Amygdala (tissue), 56 donors: ENCODE data around the gene POLR2I.
"Not testable (repeated sequence)": the region's sequence is repeated elsewhere in the genome, so short reads cannot be mapped to it uniquely, and the experiment has no call there.

Source experiments
- DNase-seq, 56 donors: peaks; one replicate each; lab custom pipeline; 2025; lab: John Stamatoyannopoulos, UW

POLR2I gene

GRCh38 chr19:36072081-36072480 lies 42.6 kb downstream of the POLR2I start:
- no peak for DNase-seq

GRCh38 chr19:36068810-36069499 lies 45.7 kb downstream of the POLR2I start:
- DNase-seq, result not testable (repeated sequence)

DNA sequence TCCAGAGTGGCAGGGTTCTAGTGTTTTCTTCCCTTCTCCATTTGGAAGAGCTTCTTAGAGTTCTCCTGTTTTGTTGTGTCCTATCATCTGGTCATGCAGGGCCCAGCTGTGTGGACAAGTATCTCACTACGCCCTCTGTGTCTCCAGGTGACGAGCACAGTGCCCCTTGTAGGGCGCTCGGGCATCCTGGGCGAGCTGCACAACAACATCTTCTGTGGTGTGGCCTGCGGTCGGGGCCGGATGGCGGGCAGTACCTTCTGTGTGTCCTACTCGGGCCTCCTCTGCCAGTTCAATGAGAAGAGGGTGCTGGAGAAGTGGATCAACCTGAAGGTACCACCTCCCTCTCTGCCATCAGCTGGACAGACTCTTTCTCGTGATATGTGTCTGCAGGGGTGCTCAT lies 47.0 kb downstream of the POLR2I start:
- DNase-seq, result no peak

DNA sequence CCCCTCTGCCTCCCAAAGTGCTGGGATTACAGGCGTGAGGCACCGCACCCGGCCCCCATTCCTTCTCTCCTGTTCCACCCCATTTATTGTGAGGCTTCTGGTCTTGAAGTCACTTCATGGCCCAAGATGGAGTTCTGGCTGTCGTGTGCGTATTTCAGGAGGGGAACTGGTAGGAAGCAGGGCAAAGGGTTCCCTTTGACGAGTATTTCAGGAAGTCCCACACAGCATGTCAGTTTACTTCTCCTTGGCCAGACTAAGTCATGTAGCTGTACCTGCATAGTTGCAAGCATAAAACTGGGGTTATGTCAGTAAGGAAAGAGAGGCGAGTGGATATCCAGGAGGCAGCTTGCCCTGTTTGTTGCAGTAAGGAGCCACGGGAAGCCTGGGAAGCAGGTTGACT lies 49.8 kb downstream of the POLR2I start:
- DNase-seq, result no peak
